Vagina (tissue), 2 donors: ENCODE measurements around the gene DOCK4.

Experiments used
- POLR2A ChIP-seq, 2 donors: fragments of 450-650 bp; IDR thresholded peaks; one replicate each; pipeline ENCODE4 v1.6.1; 2017; ENCODE audit warnings: antibody characterized with exemption in 2 of 2, mild to moderate bottlenecking in 2 of 2, moderate library complexity in 2 of 2
- TF ChIP-seq, protein P1 (sequence below), 3 experiments: fragments of 450-650 bp in 2 of 3; fragments of 200-600 bp in 1 of 3; sonication (generic) in 1 of 3; IDR thresholded peaks; one replicate each; pipeline ENCODE4 v1.5.1; 2017 to 2019; ENCODE audit warnings: antibody characterized with exemption in 3 of 3, mild to moderate bottlenecking in 2 of 3, moderate library complexity in 2 of 3

DNA sequence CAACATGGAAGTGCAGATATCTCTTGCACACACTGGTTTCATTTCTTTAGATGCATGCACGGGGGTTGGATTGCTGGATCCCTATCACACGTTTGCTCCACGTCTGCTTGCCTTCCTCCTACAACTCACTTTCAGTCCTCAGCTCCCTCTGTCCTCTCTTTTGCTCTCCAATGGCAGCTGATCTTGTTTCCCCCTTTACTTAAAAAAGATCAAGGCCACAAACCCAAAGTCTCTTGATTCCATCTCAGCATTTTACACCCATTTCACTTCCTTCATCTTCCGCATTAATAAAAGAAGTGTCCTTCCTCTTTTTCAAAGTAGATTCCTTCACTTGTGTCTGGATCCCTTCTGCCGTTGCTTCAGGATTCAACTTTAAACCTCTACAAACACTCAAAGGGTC is 245.2 kb downstream of the DOCK4 start:
- TF ChIP-seq, protein P1, sequence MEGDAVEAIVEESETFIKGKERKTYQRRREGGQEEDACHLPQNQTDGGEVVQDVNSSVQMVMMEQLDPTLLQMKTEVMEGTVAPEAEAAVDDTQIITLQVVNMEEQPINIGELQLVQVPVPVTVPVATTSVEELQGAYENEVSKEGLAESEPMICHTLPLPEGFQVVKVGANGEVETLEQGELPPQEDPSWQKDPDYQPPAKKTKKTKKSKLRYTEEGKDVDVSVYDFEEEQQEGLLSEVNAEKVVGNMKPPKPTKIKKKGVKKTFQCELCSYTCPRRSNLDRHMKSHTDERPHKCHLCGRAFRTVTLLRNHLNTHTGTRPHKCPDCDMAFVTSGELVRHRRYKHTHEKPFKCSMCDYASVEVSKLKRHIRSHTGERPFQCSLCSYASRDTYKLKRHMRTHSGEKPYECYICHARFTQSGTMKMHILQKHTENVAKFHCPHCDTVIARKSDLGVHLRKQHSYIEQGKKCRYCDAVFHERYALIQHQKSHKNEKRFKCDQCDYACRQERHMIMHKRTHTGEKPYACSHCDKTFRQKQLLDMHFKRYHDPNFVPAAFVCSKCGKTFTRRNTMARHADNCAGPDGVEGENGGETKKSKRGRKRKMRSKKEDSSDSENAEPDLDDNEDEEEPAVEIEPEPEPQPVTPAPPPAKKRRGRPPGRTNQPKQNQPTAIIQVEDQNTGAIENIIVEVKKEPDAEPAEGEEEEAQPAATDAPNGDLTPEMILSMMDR (IDR thresholded peaks at IDR 0.05) = no peak
- TF ChIP-seq POLR2A (IDR thresholded peaks at IDR 0.05) = no peak
